GM18526 (cell line): ENCODE measurements around the gene CARMIL1.

Experiments
- POLR2A ChIP-seq: IDR thresholded peaks from 3 replicates; pipeline ENCODE4 v1.6.1; 2011; ENCODE audit not compliant: insufficient read length; ENCODE audit errors: extremely low read depth

CARMIL1 gene

GRCh38 chr6:25660512-25660911 lies 381.3 kb downstream of the CARMIL1 start:
- TF ChIP-seq POLR2A, result no peak

- TF ChIP-seq POLR2A, result no peak
Observed at GRCh38 chr6:25661129-25661779, 382.1 kb downstream of the CARMIL1 start.

- TF ChIP-seq POLR2A, result no peak
Observed at GRCh38 chr6:25665455-25665854, 386.3 kb downstream of the CARMIL1 start.

GRCh38 chr6:25669413-25669812 lies 390.2 kb downstream of the CARMIL1 start:
- TF ChIP-seq POLR2A, result no peak
